ENCODE measurements around the gene DERA.

Gene DERA

DNA sequence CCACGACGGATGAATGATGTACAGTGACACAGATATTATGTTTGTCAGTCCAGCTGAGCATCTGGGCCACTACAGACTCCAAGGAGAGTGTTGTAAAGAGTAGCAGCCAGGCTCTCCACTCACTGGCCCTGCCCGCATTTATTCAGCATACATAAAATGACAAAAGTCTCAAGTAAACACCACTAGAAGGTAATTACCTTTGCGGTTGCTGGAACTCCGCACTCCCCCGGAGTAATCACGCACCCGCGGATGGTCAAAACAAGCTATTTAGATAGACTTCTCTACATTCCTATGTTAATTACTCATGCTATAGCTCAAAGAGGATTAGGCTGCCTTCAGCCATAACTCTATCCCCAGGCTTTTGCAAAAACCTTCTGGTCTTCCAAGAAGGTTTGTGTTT lies 47.8 kb upstream of the DERA start:
- ChIA-PET POLR2A (no interaction called here), CTCF (interaction anchor here (0.6 to 1.0 kb wide), 3 partner anchors 9 to 1569 kb away, joined by 3 to 4 read pairs (median 3); no protein-coding TSS in a partner anchor)
- Histone ChIP-seq H3K27ac (ENCODE audit: extremely low read depth, low read depth, low read length) (no peak overlapping the region), H3K4me1 (ENCODE audit: control insufficient read depth, insufficient read depth, low read length) (no peaks in the 10 kb centered on the region; the same call in 1 of the 2 replicates), H3K9me3 (ENCODE audit: control insufficient read depth, insufficient read depth, low read depth, low read length) (no peaks in the 10 kb centered on the region), H3K36me3 (ENCODE audit: control insufficient read depth in 2 of 2, insufficient read depth in 1 of 2, low read length in 2 of 2) (no peaks in the 10 kb centered on the region), H3K4me3 (ENCODE audit: low read depth, low read length) (no peak overlapping the region)
- TF ChIP-seq SETDB1 (IDR thresholded peaks at IDR 0.05; ENCODE audit: insufficient read length, low read length) (peak; percentile 68), TRIM28 (IDR thresholded peaks at IDR 0.05; ENCODE audit: borderline replicate concordance, low read length) (peak; percentile 48; the same call in 1 of the 2 replicates), ZNF266 (tag by site-specific recombination; IDR thresholded peaks at IDR 0.05; ENCODE audit: low read depth) (no peak), OSR2 (tag by site-specific recombination; IDR thresholded peaks at IDR 0.05) (0 out of 2 replicates have a peak, but pooled peaks have one; percentile 32), MZF1 (tag by site-specific recombination; IDR thresholded peaks at IDR 0.05; ENCODE audit: borderline replicate concordance) (no peak)
- TF ChIP-seq, protein P1, sequence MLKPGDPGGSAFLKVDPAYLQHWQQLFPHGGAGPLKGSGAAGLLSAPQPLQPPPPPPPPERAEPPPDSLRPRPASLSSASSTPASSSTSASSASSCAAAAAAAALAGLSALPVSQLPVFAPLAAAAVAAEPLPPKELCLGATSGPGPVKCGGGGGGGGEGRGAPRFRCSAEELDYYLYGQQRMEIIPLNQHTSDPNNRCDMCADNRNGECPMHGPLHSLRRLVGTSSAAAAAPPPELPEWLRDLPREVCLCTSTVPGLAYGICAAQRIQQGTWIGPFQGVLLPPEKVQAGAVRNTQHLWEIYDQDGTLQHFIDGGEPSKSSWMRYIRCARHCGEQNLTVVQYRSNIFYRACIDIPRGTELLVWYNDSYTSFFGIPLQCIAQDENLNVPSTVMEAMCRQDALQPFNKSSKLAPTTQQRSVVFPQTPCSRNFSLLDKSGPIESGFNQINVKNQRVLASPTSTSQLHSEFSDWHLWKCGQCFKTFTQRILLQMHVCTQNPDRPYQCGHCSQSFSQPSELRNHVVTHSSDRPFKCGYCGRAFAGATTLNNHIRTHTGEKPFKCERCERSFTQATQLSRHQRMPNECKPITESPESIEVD (tag by site-specific recombination; IDR thresholded peaks at IDR 0.05), result 0 out of 2 replicates have a peak, but pooled peaks have one; percentile 17
- TF ChIP-seq, protein P2, sequence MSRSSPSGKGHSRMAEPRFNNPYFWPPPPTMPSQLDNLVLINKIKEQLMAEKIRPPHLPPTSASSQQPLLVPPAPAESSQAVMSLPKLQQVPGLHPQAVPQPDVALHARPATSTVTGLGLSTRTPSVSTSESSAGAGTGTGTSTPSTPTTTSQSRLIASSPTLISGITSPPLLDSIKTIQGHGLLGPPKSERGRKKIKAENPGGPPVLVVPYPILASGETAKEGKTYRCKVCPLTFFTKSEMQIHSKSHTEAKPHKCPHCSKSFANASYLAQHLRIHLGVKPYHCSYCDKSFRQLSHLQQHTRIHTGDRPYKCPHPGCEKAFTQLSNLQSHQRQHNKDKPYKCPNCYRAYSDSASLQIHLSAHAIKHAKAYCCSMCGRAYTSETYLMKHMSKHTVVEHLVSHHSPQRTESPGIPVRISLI (tag by site-specific recombination; IDR thresholded peaks at IDR 0.05), result no peak

DNA sequence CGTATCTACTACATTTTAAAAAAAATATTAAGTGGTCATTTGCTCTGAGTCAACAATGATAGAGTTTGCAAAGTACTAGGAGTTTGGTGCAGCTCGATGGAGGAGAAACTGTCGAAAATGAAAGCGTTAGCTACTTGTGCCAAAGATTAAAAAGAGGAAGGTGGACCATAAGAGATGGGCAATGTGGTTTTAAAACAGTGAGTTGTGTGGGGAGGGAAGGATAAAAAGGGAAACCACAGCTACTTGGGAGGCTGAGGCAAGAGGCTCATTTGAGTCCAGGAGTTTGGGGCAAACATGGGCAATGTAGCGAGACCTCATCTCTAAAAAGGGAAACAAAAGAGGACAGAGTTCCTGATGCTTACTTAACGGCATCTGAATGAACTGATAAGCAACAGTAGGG lies 47.1 kb upstream of the DERA start:
- Histone ChIP-seq H3K36me3 (ENCODE audit: control insufficient read depth in 2 of 2, insufficient read depth in 1 of 2, low read length in 2 of 2) (no peaks in the 10 kb centered on the region), H3K27ac (ENCODE audit: extremely low read depth, low read depth, low read length) (no peak overlapping the region), H3K4me1 (ENCODE audit: control insufficient read depth, insufficient read depth, low read length) (no peaks in the 10 kb centered on the region; the same call in 1 of the 2 replicates), H3K9me3 (ENCODE audit: control insufficient read depth, insufficient read depth, low read depth, low read length) (no peaks in the 10 kb centered on the region), H3K4me3 (ENCODE audit: low read depth, low read length) (no peak overlapping the region)
- ChIA-PET CTCF (interaction anchor here (0.6 to 1.0 kb wide), 4 partner anchors 10 to 1568 kb away, joined by 3 to 5 read pairs (median 4); no protein-coding TSS in a partner anchor), POLR2A (no interaction called here)
- TF ChIP-seq ZNF610 (tag by site-specific recombination; IDR thresholded peaks at IDR 0.05; ENCODE audit: borderline replicate concordance), result no peak
- TF ChIP-seq ZNF664 (tag by site-specific recombination; IDR thresholded peaks at IDR 0.05), result no peak
- TF ChIP-seq, protein P3, sequence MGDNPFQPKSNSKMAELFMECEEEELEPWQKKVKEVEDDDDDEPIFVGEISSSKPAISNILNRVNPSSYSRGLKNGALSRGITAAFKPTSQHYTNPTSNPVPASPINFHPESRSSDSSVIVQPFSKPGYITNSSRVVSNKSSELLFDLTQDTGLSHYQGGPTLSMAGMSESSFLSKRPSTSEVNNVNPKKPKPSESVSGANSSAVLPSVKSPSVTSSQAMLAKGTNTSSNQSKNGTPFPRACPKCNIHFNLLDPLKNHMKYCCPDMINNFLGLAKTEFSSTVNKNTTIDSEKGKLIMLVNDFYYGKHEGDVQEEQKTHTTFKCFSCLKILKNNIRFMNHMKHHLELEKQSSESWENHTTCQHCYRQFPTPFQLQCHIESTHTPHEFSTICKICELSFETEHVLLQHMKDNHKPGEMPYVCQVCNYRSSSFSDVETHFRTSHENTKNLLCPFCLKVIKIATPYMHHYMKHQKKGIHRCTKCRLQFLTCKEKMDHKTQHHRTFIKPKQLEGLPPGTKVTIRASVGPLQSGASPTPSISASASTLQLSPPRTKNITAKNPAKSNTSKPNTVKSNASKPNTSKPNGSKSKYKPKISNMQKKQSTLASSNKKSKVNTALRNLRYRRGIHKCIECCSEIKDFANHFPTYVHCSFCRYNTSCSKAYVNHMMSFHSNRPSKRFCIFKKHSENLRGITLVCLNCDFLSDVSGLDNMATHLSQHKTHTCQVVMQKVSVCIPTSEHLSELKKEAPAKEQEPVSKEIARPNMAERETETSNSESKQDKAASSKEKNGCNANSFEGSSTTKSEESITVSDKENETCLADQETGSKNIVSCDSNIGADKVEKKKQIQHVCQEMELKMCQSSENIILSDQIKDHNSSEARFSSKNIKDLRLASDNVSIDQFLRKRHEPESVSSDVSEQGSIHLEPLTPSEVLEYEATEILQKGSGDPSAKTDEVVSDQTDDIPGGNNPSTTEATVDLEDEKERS (tag by site-specific recombination; IDR thresholded peaks at IDR 0.05), result no peak
- no peak for TF ChIP-seq ZNF426 (tag by site-specific recombination; IDR thresholded peaks at IDR 0.05)
- no peak for TF ChIP-seq ZBTB7A (tag by site-specific recombination; IDR thresholded peaks at IDR 0.05; ENCODE audit: low read depth)
- no peak for TF ChIP-seq ZNF785 (tag by site-specific recombination; IDR thresholded peaks at IDR 0.05)
- TF ChIP-seq ZNF221 (tag by site-specific recombination; IDR thresholded peaks at IDR 0.05; ENCODE audit: borderline replicate concordance), result no peak

DNA sequence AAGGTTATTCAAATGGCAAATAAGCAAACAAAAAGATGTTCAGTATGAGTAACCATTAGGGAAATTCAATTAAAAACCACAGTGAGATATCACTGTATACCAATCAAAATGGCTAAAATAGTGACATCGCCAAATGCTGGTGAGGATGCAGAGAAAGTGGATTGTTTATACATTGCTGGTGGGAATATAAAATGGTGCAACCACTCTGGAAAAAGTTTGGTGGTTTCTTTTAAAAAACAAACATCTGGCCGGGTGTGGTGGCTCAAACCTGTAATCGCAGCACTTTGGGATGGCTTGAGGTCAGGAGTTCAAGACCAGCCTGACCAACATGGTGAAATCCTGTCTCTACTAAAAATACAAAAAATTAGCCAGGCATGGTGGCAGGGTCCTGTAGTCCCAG lies 42.9 kb upstream of the DERA start:
- ChIA-PET POLR2A (no interaction called here), CTCF (no interaction called here)
- H3K36me3 ChIP-seq (ENCODE audit: control insufficient read depth in 2 of 2, insufficient read depth in 1 of 2, low read length in 2 of 2), result no peaks in the 10 kb centered on the region
- H3K4me3 ChIP-seq (ENCODE audit: low read depth, low read length), result no peak overlapping the region
- H3K4me1 ChIP-seq (ENCODE audit: control insufficient read depth, insufficient read depth, low read length), result no peaks in the 10 kb centered on the region; the same call in 1 of the 2 replicates
- H3K9me3 ChIP-seq (ENCODE audit: control insufficient read depth, insufficient read depth, low read depth, low read length), result no peaks in the 10 kb centered on the region
- H3K27ac ChIP-seq (ENCODE audit: extremely low read depth, low read depth, low read length), result no peak overlapping the region
- TF ChIP-seq ZBTB48 (tag by site-specific recombination; IDR thresholded peaks at IDR 0.05) (no peak), ZBTB20 (tag by site-specific recombination; IDR thresholded peaks at IDR 0.05) (no peak), ZNF561 (tag by site-specific recombination; IDR thresholded peaks at IDR 0.05; ENCODE audit: borderline replicate concordance) (no peak), ZNF501 (tag by site-specific recombination; IDR thresholded peaks at IDR 0.05) (no peak), ZNF426 (tag by site-specific recombination; IDR thresholded peaks at IDR 0.05) (no peak), SP2 (tag by site-specific recombination; IDR thresholded peaks at IDR 0.05) (no peak), IKZF3 (tag by site-specific recombination; IDR thresholded peaks at IDR 0.05) (no peak), ZNF792 (tag by site-specific recombination; IDR thresholded peaks at IDR 0.05) (no peak), ZNF394 (tag by site-specific recombination; IDR thresholded peaks at IDR 0.05; ENCODE audit: borderline replicate concordance) (no peak), ZNF747 (tag by site-specific recombination; IDR thresholded peaks at IDR 0.05) (no peak)
- TF ChIP-seq, protein P4, sequence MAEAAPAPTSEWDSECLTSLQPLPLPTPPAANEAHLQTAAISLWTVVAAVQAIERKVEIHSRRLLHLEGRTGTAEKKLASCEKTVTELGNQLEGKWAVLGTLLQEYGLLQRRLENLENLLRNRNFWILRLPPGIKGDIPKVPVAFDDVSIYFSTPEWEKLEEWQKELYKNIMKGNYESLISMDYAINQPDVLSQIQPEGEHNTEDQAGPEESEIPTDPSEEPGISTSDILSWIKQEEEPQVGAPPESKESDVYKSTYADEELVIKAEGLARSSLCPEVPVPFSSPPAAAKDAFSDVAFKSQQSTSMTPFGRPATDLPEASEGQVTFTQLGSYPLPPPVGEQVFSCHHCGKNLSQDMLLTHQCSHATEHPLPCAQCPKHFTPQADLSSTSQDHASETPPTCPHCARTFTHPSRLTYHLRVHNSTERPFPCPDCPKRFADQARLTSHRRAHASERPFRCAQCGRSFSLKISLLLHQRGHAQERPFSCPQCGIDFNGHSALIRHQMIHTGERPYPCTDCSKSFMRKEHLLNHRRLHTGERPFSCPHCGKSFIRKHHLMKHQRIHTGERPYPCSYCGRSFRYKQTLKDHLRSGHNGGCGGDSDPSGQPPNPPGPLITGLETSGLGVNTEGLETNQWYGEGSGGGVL (tag by site-specific recombination; IDR thresholded peaks at IDR 0.05), result no peak

All from HEK293 (cell line).